ENCODE results near the gene DEK.
"Not testable (repeated sequence)": the region's sequence is repeated elsewhere in the genome, so short reads cannot be mapped to it uniquely, and the experiment has no call there.

The DEK gene, protein sequence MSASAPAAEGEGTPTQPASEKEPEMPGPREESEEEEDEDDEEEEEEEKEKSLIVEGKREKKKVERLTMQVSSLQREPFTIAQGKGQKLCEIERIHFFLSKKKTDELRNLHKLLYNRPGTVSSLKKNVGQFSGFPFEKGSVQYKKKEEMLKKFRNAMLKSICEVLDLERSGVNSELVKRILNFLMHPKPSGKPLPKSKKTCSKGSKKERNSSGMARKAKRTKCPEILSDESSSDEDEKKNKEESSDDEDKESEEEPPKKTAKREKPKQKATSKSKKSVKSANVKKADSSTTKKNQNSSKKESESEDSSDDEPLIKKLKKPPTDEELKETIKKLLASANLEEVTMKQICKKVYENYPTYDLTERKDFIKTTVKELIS

DNA sequence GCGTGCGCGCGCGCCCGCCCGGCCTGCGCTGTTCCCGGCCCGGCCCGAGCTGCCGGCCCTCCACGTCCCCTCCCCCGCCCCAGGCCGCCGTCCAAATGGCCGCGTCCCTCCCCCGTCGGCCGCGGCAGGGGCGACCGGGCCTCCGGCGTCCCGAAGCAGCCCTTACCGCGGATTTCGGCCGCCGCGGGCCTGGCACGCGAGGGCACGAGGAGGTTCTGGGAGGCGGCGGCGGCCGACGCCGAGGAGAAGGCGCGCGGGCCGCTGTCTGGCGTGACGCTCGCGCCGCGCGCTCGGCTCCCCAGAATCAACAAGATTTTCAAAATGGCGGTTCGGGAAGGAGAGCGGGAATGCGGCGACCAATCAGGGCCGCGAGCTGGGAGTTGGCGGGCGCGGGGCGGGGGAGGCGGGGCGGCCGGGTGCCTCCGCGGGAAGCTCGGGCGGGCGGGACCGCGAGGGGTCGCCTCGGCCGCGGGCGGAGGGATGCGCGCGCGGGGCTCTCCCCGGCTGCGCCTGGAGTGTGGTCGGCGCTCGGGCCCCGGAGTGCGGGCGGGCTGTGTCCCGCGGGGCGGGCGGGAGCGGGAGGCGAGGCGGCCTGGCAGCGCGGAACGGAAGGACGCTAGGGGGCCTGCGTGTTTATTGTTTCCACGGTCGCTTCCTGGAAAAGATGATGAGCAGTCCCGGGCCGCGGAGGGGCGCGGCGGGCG is at the start of gene DEK:
TSS of gene DEK (minus strand) at position 312 of the 704 bp plus-strand sequence. CDS start 543 bp downstream, outside the sequence.
- peak; percentile 82 for DNase-seq (ENCODE audit: low spot score)

DNA sequence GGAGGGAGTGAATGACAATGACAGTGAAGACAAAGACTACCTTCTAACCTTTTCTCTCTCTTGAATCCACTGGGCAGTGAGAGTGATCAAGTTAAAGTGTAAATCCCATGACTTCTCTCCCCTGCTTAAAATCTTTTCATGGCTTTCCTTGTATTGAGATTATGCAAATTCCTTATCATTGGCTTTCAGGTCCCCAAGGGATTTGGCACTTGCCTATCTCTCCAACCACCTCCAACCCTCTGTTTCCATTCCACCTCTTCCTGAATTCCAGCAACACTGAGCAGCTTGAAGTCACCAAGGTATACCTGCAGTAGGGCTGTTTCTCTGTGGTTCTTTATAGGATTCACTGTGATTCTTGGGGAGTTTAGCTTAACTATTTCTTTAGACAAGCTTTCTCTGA is 48.0 kb upstream of the DEK start:
- no peak for DNase-seq (ENCODE audit: low spot score)

DNA sequence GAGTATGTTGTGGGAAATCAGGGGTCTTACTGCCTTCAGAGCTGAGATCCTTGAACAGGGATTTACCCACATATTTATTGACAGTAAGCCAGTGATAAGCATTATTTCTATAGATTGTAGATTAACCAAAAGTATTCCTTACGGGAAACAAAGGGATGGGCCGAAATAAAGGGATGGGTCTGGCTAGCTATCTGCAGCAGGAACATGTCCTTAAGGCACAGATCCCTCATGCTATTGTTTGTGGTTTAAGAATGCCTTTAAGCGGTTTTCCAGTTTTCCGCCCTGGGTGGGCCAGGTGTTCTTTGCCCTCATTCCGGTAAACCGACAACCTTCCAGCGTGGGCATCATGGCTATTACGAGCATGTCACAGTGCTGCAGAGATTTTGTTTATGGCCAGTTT is 45.7 kb upstream of the DEK start:
- DNase-seq (ENCODE audit: low spot score): not testable (repeated sequence)

DNA sequence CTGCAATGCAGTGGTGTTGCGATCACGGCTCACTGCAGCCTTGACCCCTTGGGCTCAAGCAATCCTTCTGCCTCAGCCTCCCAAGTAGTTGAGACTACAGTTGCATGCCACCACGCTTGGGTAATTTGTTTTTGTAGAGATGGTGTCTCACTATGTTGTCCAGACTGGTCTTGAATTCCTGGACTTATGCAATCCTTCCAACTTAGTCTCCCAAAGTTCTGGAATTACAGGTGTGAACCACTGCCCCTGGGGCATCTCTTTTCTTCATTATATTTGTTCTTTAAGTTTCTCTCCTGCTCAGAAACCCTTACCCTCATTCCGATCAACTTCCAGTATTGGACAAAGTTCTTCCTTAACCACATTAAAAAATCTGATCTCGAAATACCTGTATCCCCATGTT is 44.7 kb upstream of the DEK start:
- DNase-seq (ENCODE audit: low spot score): no peak

DNA sequence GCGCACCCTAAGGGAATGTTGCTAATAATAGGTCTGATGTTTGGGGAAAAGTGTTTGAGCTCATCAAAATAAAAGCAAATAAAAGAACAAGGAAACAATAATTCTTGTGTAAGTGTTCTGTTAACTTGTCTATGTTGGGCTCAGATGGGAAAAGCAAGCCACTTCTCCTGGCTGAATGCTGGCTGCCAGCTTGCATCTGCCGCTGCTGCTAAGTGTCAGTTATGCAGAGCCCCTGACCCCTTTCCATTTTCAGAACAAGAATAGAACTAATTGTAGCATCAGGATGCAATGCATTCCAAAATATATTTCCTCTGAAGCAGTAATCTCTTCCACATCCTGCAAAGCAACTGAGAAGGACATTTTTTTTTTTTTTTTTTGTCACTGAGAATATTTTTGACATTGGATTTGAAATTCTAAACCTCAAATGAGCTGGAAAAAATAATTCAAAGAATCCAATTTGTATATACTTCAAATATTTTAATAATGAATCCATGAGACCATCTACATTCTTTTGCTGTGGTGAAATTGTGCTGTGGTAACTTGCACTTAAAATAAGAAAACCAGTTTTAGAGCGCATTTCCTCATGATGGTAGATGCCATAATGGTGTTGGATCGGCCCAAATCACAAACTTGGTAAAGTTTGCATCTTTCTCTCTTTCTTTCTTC is 43.9 kb upstream of the DEK start:
- DNase-seq (ENCODE audit: low spot score): no peak

DNA sequence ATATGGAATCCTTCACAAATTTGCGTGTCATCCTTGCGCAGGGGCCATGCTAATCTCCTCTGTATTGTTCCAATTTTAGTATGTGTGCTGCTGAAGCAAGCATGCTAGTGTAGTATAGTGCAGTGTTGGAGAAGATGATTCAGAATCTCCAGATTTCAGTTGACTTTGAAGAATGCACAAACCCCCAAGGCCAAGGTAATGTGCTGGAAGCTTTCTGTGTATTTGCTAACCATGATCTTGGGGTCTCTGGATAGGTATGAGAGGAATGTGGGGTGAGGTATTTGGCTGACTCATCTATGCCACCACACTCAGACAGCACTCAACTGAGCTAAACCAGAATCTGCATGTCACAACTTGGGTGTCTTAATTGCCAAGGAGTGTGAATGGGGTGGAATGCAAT is 42.6 kb upstream of the DEK start:
- no peak for DNase-seq (ENCODE audit: low spot score)

DNA sequence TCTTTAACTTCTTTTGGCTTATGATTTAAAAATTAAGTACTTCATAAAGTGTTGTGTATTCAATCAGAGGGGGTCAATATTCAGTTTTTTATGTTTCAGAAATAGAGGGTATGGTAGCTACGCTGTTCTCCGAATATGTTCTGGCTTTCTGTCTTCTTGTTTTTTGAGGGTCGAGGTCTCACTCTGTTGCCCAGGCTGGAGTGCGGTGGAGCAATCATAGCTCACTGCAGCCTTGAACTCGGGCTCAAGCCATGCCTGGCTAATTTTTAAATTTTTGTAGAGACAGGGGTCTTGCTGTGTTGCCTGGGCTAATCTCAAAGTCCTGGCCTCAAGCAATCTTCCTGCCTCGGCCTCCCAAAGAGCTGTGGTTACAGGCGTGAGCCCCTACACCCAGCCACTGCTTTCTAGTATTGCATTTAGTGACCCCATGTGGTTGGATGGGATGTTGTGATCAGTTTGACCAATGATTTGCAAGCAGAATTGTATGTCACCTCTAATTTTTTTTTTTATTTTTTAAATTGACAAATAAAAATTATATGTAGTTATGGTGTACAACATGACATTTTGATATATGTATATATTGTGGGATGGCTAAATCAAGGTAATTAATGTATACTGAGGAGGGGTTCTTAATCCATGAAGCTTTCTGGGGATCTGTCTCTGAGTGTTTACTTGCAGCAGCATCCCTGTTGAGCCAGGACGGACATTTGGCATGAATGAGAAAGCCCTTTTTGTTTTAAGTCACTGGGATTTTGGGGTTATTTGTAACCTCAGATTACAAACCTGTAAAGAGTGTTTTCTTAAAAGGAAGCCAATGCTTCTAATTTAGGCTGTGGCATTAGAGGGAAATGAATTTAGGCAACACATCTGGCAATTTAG is 38.5 kb upstream of the DEK start:
- no peak for DNase-seq (ENCODE audit: low spot score)

DNA sequence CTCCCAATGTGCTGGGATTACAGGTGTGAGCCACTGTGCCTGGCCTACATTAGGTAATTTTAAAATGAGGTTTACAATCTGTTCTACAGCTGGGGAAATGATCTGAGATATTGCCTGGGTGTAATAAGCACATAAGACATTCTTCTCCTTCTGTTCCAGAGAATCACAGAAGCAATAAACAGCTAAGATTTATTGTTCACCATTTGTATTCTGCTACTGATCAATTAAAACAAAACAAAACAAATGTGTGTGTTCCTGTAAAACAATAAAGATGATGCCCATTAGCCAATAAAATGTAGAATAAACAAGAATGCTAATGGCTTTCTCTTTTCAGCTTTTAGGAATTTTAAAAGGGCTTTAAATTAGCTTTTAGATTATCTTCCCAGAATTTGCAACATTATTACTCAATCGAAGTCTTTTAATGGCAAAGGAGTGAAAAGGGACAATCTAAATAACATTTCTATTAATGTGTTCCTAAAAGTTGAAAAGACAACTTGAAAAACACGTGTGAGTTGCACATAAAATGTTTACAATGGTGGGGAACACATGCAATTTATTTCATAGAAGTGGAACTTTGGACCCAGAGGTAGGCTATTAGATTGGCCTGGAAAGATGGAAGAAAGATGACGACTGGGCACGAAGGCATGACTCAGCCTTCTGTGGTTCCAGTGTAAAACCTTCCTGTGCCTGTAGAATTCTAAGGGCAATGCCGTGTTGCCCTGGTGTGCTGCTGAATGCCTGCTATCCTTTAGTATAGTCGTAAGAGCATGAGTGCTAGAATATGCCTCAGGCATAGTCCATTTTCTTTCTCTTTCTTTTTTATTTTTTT is 29.0 kb upstream of the DEK start:
- no peak for DNase-seq (ENCODE audit: low spot score)

DNA sequence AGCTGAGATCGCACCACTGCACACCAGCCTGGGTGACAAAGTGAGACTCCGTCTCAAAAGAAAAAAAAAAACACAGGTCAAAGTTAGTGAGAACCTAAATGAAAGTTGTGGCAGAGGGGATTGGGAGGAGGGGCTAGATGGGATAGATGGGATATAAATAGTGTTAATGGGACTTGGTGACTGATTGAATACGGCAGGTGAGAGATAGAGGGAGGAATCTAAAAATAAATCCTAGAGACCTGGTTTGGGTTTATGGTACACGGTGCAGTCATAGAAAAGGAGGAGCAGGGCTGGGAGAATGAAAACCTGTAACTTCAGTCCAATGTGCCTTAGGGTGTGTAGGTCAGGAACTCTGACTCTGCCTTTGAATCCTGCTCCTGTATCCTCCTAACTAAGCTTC is 25.0 kb upstream of the DEK start:
- no peak for DNase-seq (ENCODE audit: low spot score)

DNA sequence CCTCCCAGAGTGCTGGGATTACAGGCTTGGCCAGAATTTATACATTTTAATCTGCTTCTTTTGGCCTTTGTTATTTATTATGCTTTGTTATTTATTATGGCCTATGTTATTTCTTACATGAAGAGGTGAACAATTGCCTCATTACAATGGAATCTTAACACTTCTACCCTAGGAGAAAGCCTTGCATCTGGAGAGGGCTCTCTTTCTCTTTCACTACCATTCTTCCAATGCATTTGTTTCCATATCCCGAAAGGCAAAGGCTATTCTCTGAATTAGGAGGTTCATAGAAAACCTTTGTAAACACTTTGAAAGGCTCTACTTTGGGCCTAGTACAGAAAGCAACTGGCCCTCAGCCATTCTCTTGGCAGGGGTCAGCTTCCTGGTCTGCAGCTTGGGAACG is 19.9 kb upstream of the DEK start:
- DNase-seq (ENCODE audit: low spot score): no peak

DNA sequence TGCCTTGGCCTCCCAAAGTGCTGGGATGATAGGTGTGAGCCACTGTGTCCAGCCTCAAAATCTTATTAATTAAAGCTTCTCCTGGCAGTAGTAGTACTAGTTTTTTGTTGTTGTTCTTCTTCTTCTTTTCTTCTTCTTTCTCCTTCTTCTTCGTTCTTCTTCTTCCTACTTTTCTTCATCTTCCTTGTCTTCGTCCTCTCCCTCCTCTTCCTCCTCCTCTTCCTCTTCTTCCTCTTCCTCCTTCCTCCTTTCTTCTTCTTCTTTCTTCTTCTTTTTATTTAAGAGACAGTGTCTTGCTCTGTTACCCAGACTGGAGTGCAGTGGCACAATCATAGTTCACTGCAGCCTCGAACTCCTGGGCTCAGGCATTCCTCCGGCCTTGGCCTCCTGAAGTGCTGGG is 17.2 kb upstream of the DEK start:
- no peak for DNase-seq (ENCODE audit: low spot score)

DNA sequence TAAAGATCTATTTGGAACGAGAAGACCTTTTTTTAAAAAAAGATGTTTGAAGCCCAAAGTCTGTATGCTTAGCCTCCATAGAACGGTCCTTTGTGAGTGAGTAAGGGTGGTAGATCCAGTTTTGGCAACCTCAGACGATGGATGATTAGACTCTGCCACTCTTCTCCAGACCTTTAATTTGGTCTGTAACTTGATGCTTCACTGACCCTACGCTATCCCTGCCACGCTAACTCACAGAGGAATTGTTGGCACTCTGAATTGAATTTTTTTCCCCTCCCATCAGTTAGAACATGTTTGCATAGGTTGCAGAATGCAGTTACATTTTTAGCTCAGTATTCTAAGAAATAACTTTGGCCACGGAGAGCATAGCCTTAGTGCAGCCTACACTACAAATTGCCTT is 15.8 kb upstream of the DEK start:
- DNase-seq (ENCODE audit: low spot score): no peak

DNA sequence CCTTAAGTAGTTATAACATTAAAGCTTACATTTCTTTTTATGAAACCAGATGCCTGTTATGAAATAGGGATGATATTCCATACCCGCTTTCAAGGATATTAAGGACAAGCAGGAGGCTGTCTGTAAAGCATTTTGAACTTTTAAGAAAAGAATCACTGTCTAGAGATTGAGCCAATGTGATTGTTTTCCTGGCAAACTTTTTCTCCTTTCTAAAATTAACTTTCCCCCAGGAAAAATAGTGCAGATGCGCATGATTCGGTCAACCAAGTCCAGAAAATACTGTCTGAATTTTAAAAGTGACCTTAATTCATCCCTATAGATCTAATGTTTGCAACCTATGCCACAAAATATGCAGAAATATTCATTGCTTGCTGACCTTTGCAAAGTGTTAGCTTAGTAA is 15.1 kb upstream of the DEK start:
- DNase-seq (ENCODE audit: low spot score): no peak

DNA sequence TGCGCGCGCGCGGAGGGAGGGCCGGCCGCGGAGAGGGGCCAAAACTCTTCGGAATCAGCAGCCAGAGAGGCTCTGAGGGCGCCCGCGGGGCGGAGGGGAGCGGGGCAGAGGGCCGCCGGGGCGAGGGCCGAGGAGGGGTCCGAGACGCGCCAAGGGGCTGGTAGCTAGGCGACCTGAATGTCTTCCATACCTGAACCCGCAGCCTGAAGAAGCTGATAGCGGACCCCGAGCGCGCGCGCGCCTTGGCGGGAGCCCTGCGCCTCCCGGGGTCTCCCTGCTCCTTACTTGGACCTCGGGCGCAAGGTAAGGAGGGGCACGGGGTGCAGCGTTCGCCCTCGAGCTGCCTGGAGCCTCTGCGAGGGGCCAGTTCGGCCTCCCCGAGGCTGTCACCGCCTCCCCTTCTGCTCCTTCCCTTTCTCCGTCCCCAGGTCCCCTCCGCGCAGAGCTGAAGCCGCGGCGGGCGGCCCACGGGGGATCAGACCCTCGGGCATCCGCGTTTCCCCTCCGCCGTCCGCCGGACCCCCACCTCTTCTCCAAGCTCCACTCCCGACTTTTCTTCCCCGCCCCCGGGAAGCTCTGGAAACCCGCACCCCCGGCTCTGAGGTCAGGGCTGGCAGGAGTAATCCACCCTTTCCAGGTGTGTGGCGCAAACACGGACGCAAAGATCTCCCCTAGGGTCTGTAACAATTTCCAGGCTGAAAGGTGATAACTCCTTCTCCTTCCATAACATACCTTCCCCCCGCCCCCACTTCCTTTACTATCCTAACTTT is 13.1 kb upstream of the DEK start:
- DNase-seq (ENCODE audit: low spot score): peak; percentile 10

DNA sequence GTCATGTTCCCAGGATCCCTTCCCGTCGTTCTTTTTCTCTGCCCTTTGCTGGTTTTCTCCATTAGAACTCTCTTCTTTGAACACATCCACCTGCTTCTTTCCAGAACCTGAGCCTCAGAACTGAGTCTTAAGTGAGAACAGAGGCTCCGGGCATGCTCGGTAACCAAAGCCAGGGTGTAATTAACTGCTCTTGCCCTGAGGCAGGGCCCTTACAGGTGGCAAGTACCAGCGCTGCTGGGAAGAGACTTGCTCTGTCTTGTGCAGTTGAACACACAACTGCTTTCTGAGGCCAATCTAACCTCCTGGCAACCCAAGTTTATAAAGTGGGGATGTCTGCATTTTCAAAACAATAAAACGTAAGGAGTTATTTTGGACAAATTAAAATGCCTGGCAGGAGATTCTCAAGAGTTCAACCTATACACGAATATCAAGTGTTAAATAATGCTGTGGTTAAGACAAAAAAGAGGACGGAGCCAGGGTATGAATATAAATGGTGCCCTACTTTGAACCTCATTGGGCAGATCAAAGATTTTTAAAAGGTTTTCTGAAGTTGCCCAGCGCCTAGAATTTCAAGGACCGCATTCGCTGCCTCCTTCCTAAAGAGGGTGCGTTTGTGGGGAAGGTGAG is 12.4 kb upstream of the DEK start:
- no peak for DNase-seq (ENCODE audit: low spot score)

DNA sequence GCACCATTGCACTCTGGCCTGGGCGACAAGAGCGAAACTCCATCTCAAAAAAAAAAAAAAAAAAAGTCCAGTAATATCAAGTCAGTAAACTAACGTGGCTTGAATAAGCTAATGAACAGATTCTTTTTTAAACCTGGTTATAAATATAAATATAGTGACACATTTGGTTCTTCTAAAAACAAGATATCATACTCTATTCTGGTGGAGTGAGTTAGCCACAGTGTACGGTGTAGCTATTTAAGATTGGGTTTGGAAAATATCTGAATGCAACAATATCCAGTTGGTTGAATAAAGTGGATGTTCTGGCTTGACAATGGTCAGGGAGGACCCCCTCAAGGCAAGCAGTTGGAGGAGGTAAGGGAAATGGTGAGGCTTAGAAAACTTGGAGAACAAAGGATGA is 5.9 kb upstream of the DEK start:
- no peak for DNase-seq (ENCODE audit: low spot score)

DNA sequence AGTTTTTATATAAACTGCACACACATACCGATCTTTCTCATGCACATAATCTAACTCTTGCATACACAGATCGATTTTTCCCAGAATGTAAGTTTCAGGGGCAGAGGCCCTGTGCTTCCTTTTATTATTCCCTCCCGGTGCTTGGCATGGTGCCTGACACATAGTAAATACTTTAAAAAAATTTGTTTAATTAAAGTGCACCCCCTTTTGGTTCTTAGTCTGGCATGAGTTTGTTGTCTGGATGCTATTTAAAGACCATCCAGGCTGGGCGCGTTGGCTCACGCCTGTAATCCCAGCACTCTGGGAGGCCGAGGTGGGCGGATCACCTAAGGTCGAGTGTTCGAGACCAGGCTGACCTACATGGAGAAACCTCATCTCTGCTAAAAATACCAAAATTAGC is 5.4 kb upstream of the DEK start:
- no peak for DNase-seq (ENCODE audit: low spot score)

DNA sequence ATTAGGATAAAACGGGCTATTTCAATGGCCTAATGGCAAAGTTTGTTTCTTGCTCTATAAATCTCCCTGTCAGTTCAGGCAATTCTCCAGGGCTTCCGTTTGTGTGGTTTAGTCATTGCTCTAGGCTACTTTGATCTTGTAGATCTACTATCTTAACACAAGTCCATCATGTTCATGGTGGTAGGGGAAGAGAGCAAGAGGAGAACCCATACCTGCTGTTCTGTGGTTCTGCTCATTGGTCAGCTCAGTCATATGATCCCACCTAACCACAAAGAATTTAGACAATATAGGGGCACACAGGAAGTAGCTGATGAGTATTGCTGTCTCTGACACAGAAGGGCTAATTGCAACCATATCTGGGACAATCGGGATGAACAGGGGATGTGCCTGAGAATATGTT is 4.9 kb upstream of the DEK start:
- peak; percentile 25 for DNase-seq (ENCODE audit: low spot score)

DNA sequence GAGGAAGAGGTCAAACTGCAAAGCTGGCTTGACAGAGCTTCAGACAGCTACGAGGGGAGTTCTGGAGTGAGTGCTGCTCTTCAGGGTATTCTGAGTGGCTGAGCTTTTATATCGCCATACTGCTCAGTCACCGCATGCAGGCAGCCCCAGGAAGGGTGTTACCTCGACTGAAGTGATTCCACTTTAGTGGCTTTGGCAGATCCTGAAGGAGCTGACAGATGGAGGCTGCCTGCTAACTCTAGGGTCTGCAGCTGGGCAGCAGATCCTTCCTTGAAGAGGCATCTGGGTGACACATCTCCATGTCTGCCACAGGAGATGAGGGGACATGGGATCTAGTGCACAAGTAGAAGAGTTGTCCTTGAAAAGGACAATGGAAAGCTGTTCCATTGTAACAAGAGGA is 3.7 kb upstream of the DEK start:
- DNase-seq (ENCODE audit: low spot score): no peak

DNA sequence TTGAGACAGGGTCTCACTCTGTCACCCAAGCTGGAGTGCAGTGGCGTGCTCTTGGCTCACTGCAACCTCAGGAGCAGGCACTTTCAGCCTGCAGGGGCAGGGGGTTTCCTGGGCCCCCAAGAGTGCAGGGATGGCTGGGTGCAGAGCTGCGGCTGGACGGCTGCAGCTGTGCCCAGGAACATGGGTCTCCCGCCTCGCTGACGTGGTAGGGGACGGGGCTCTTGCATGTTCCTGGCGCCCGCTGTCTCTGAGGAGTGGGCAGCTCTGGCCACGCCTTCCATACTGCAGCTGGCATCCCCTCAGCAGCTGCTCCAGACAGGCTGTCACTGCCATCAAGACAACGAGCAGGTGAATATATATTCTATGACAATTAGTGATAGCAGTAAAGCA is 2.2 kb upstream of the DEK start:
- DNase-seq (ENCODE audit: low spot score): no peak

Measured in germinal center (tissue), 1 donor.